GM21367 (cell line): Measurements from ENCODE around the gene SS18L1.

Experiments
- ATAC-seq: cut with Tn5 transposase; IDR thresholded peaks from one replicate; pipeline ENCODE4 v1.9.1; 2021; ENCODE audit not compliant: unreplicated experiment

Gene SS18L1

GRCh38 chr20:62208795-62209755 is 65.5 kb downstream of the SS18L1 start:
- no peak for ATAC-seq

GRCh38 chr20:62209850-62210495 is 66.4 kb downstream of the SS18L1 start:
- ATAC-seq, result no peak

GRCh38 chr20:62210496-62210855 is 66.9 kb downstream of the SS18L1 start:
- ATAC-seq, result no peak

GRCh38 chr20:62211216-62211615 is 67.6 kb downstream of the SS18L1 start:
- no peak for ATAC-seq

- no peak for ATAC-seq
Observed at GRCh38 chr20:62211769-62212288, 68.3 kb downstream of the SS18L1 start.

GRCh38 chr20:62212299-62212698 is 68.7 kb downstream of the SS18L1 start:
- ATAC-seq, result no peak

- ATAC-seq, result no peak
Observed at GRCh38 chr20:62214067-62214466, 70.5 kb downstream of the SS18L1 start.

- ATAC-seq, result no peak
Observed at GRCh38 chr20:62215020-62215990, 71.7 kb downstream of the SS18L1 start.

GRCh38 chr20:62215991-62216635 is 72.5 kb downstream of the SS18L1 start:
- ATAC-seq, result no peak

GRCh38 chr20:62216636-62217566 is 73.3 kb downstream of the SS18L1 start:
- no peak for ATAC-seq

GRCh38 chr20:62217913-62218773 is 74.6 kb downstream of the SS18L1 start:
- ATAC-seq, result no peak

GRCh38 chr20:62219101-62219991 is 75.8 kb downstream of the SS18L1 start:
- no peak for ATAC-seq

- ATAC-seq, result no peak
Observed at GRCh38 chr20:62219992-62220665, 76.6 kb downstream of the SS18L1 start, which contains the start of gene HRH3. Gene HRH3, minus strand, starts transcription at chr20:62220278. Its CDS starts 308 bp downstream, at chr20:62219970.

- ATAC-seq, result no peak
Observed at GRCh38 chr20:62220666-62221568, 77.3 kb downstream of the SS18L1 start.

- no peak for ATAC-seq
Observed at GRCh38 chr20:62222266-62222850, 78.8 kb downstream of the SS18L1 start.
